ENCODE measurements around the gene ZBTB37.
A peak's percentile ranks its signal among the peaks of the same experiment; 100 is the strongest.
"Not testable (repeated sequence)": the region's sequence is repeated elsewhere in the genome, so short reads cannot be mapped to it uniquely, and the experiment has no call there.

The ZBTB37 gene, protein sequence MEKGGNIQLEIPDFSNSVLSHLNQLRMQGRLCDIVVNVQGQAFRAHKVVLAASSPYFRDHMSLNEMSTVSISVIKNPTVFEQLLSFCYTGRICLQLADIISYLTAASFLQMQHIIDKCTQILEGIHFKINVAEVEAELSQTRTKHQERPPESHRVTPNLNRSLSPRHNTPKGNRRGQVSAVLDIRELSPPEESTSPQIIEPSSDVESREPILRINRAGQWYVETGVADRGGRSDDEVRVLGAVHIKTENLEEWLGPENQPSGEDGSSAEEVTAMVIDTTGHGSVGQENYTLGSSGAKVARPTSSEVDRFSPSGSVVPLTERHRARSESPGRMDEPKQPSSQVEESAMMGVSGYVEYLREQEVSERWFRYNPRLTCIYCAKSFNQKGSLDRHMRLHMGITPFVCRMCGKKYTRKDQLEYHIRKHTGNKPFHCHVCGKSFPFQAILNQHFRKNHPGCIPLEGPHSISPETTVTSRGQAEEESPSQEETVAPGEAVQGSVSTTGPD

DNA sequence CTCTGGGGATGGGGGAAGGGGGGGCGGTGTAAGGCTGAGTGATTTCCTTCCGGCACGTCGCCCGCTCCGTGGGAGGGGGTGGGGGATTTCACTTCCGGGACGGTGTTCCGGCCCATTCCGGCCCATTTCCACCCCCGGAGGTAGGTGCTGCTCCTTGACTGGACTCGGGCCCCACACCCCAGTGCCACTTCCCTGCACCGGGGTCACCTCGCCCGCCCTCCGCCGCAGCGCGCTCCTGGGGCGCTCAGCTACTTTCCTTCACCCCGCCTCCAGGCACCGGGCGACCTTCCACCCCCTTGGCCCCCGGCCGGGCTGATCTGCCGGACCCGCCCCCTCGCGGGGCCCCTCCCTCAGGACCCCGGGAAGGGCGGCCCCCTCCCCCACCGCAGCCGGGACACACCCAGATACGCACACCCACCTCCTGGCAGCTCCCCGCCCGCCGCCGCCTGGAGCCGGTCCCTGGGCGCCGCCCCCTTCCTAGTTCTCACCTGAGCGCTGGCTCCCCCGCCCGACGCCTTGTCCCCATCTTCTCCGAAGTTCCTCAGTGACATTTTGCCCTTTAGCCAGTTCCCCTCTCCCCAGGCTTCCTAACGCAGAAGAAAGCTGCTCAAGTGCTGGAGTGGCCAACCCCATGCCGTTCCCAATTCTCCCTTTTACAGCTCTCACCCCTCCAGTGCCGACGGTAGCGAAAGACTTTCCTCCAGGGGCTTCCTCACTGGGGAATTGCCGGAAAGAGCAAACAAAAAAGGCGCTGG is at the start of gene ZBTB37:
TSS of gene ZBTB37 (plus strand) at position 115 of the 755 bp plus-strand sequence. CDS start 1,846 bp downstream, outside the sequence.
- DNase-seq, result peak; percentile 86

DNA sequence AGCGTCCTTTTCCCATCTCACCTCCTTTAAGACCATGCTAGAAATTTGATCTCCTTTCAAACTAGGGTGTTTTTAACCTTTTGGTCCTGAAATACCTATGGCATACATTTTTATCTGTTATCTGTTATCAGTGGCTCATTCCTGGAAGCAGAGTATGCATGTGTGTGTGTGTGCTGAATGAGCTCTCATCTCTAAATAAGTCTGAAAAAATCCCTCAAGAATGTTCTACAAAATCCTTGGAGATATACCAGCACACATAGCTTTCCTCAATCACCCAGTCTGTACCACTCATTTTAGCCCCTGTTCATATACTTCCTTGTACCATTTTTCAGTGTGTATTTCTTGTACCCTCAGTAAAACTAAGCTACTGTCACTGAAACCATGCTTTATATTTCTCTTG is 49.7 kb upstream of the ZBTB37 start:
- no peak for DNase-seq

DNA sequence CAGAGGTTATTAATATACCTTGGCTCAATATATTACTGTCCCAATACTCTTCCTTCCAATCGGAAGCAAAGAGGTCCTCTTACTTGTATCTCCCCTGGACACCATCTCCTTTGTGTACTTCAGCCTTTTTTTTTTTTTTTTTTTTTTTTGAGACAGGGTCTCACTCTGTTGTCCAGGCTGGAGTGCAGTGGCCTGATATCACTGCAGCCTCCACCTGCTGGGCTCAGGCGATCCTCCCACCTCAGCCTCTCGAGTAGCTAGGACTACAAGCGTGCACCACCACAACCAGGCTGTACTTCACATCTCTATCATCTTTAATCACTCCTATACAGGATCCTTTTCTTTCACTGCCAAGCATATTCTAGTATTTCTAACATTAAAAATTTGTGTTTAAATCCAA is 46.5 kb upstream of the ZBTB37 start:
- no peak for DNase-seq

DNA sequence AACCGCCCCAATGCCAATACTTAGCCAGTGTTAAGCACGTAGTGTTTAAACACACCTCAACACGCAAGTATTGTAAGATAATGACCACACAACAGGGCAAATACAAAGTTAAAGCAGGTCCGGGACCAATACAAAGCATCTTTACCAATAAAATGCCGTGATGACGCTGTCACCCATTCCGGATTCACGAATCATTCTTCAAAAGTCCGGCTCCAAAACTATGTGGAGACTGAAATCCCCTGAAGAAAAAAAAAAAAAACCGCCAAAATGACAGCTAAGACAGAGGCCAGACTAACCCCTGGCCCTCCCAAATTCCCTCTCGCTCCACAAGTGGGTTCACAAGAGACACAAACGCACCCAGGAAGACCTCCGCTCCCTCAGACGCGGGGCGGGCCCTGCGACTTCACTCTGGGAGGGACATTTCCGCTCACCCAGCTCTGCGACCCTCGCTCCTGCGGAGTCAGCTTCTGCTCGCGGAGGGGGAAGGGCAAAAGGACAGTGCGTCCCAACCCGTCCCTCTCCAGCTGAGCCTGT is 44.3 kb upstream of the ZBTB37 start:
- DNase-seq, result peak; percentile 72

DNA sequence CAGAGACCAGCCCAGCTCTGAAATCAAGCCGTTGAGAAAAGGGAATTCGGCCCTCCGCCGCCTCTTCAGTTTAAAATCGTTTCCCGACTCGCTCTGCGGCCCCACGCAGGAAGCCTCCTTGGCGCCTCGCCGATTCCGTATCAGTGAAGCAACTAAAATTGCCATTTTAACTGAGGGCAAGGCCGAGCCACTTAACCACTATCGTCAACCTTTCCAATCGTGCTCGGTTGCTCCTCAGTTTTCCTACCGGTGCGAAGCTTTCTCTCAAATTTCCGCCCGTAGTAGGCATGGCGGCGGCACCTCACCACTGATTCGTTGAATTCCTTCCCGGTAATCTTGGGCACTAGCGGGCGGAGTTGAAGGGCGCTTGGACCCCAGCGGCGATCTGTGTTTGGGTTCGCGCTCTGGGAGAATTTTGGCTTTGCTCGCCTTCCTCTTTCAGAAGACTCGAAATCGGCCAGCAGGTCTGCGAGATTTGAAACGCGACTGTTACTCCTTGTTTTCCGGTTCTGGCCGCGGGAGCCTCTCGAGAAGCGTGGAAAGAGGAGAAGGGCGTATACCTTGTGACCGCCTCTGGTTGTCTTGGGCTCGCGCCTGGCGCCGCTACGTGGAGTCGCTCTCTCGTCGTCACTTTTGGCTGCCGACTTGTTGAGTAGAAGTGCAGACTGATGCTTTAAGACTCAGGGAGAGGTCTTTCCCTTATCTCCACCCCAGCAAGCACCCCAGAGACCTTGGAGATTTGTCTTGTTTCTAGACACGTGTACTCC is 43.7 kb upstream of the ZBTB37 start, which contains the start of the genes CENPL and DARS2:
TSS of gene CENPL (minus strand) at position 569 of the 767 bp plus-strand sequence. CDS start 13,584 bp downstream, outside the sequence.
TSS of gene DARS2 (plus strand) at position 359 of the 767 bp plus-strand sequence. CDS start 557 bp downstream, outside the sequence.
- peak; percentile 98 for DNase-seq

DNA sequence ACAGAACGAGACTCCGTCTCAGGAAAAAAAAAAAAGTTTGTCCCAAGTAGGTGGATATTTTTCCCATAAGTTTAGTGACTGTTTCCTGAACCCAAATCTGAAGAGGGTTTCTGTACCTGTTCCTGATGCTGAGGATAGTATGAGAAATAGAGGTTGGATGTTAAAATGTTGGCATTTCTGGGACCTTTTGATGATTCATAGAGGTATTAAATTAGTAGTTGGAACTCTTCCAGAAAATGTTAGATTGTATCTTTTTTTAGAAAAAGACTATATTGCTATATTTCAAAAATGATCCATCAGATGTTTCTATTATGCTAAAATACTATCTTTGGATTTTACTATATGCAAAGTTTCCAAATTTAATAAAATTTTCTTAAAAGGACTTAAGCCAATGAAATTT is 40.6 kb upstream of the ZBTB37 start:
- no peak for DNase-seq

DNA sequence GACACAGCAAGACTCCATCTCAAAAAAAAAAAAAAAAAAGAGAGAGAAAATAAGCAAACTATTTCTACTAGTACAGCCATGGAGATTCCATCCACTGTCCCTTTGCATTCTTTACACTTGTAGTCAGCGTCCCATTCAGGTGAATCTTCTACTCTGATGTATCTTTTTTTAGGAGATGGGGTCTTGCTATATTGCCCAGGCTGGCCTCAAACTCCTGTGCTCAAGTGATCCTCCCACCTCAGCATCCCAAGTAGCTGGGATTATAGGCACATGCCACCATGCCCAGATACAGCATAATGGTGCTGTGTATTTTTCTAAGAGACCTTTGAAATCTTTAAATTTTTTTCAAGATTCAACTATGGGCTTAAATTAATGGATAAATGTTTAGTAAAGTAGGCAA is 35.4 kb upstream of the ZBTB37 start:
- DNase-seq, result no peak

DNA sequence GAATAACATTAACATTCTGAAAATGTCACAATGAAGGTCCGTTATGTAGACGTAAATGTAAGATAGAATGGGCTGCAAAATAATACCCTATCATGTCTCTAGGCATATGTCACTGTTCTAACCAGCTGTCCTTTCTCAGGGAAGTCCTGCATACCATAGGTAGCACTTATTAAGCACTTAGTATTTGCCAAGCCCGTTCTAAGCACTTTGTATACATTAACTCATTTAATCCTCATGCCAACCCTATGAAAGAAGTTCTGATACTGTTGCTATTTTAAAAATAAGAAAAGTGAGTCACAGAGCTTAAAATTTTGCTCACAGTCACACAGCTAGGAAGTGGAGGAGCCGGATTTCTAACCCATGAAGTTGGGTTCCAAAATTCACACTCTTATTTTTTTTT is 16.1 kb upstream of the ZBTB37 start:
- DNase-seq, result no peak

DNA sequence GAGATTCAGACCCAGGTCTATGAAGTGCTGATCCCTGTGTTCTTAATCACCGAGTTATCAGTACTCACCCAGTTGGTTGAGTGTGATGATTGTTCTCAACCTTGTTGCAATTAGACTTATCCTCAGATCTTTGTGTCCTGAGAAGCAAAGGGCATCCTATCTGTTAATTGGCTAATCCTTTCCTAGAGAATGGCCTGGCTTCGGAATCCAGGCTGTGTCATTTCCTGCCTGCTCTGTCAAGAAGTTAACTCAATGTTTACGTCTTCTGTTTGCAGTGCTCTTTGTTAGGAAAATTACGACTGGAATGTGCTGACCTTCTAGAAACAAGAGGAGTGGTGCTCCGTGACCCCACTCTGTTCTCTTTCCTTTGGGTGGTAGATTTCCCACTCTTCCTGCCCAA is 15.1 kb upstream of the ZBTB37 start:
- DNase-seq, result no peak

DNA sequence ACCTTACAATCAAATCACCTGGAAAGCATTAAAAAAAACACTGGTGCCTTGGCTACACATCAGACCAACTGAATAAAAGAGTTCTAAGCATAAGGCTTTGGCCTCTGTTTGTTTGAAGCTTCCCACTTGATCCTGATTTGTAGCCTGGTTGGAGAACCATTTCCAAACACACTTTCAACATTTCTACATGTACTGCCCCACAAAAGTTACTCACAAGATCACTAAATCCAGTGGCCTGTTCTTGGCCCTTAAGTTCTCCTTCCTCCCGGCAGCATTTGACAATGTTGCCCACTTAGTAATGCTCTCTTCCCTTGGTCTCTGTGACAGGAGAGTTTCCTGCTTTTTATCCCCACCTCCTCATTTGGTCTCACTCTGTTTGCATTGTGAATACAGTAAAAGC is 12.2 kb upstream of the ZBTB37 start:
- no peak for DNase-seq

DNA sequence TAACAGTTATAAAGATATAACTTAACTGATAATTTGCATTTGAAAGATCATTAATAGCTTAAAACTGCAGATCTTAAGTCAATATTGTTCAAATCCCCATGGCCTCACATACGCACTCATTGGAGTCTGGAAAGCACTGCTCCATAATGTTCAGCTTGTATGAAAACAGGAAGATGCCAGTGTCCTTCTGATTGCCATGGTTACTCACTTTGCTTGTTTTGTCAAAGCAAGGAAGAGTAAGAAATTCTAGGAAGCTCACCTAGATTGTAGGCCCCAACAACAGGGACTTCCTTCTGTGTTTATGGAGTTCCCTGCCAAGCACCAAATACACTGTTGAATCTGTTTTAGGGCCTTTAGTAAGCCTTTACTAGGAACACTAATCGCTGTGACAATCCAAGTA is 11.3 kb upstream of the ZBTB37 start:
- DNase-seq, result no peak

DNA sequence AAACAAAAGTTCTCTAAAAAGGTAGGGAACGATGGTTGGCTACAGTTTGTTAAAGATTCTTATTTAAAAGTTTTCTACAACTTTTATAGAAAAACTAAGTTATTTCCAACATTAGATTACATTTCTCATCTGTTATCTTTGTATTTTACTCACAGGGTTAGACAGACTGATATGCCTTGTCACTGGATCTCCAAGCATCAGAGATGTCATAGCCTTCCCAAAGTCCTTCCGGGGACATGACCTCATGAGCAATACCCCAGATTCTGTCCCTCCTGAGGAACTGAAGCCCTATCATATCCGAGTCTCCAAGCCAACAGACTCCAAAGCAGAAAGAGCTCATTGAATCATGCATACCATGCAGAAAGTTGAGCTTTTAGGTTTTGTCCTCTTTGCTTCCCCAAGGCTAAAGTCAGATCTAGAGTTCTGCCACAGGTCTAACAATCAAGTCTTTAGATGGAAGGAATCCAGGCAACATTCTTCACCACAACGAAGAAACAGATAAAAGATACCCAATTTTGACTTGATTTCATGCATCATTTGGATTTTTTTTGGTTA is 10.7 kb upstream of the ZBTB37 start:
- DNase-seq, result no peak

DNA sequence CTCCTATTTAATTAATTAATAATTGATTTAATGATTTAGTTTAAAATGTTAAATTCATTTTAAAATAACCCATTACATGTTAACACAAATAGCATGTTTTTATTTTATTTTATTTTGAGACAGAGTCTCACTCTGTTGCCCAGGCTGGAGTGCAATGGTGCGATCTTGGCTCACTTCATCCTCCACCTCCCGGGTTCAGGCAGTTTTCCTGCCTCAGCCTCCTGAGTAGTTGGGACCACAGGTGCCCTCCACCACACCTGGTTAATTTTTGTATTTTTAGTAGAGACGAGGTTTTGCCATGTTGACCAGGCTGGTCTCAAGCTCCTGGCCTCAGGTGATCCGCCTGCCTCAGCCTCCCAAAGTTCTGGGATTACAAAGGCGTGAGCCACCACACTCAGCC is 8.6 kb upstream of the ZBTB37 start:
- not testable (repeated sequence) for DNase-seq

DNA sequence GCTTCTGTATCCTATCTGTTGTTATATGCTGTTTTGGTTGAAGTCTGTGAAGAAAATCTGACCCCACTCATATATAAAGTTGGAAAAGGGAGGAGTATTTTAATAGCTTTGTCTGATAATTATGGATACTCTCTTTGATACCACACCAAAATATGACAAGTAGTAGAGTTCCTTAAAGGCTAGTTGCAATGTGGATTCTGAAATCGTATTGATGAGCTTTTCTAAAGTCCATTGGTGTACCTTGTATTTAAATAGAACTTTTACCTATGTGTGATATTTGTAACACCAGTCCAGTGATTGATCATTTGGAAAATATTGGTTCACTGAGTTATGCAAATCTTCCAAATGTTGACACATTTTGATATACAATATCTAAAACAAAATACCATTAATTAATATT is 8.1 kb upstream of the ZBTB37 start:
- DNase-seq, result no peak

DNA sequence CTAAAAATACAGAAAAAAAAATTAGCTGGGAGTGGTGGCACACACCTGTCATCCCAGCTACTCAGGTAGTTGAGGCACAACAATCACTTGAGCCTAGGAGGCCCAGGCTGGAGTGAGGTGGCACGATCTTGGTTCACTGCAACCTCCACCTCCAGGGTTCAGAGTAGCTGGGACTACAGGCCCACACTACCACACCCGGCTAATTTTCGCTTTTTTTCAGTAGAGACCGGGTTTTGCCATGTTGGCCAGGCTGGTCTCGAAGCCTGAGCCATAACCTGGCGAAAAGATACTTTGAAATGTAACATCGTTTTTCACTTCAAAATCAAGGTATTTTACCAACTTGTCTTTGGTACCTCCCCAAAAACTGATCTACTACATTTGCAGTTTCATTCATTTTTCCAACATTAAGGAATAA is 6.4 kb upstream of the ZBTB37 start:
- DNase-seq, result no peak

DNA sequence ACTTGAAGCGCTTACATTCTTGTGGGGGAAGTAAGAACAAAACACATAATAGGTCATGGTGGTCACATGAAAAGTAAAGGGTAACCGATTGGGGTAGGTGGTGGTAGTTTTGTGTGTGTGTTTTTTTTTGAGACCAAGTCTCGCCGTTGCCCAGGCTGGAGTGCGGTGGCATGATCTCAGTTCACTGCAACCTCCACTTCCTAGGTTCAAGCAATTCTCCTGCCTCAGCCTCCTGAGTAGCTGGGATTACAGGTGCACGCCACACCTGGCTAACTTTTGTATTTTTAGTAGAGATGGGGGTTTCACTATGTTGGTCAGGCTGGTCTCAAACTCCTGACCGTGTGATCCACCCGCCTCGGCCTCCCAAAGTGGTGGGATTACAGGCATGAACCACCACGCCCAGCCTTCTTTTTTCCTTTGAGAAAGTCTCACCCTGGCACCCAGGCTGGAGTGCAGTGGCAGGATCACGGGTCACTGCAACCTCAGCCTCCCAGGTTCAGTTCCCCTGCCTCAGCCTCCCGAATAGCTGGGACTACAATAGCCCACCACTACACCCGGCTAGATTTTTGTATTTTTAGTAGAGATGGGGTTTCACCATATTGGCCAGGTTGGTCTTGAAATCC is 5.9 kb upstream of the ZBTB37 start:
- not testable (repeated sequence) for DNase-seq

DNA sequence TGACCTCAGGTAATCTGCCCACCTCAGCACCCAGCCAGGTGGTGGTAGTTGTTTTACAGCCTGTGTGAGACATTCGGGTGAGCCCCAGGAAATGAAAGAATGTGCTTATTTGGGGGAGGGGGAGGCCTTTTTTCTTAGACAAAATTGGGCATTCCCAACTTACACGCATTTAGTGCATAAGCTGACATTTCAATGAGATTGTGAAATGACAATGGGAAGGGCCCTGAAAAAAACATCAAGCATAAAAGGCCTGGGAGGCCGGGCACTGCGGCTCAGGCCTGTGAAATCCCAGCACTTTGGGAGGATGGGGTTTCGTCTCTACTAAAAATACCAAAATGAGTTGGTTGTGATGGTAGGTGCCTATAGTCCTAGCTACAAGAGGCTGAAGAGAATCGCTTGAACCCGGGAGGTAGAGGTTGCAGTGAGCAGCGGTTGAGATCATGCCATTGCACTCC is 5.4 kb upstream of the ZBTB37 start:
- DNase-seq, result no peak

DNA sequence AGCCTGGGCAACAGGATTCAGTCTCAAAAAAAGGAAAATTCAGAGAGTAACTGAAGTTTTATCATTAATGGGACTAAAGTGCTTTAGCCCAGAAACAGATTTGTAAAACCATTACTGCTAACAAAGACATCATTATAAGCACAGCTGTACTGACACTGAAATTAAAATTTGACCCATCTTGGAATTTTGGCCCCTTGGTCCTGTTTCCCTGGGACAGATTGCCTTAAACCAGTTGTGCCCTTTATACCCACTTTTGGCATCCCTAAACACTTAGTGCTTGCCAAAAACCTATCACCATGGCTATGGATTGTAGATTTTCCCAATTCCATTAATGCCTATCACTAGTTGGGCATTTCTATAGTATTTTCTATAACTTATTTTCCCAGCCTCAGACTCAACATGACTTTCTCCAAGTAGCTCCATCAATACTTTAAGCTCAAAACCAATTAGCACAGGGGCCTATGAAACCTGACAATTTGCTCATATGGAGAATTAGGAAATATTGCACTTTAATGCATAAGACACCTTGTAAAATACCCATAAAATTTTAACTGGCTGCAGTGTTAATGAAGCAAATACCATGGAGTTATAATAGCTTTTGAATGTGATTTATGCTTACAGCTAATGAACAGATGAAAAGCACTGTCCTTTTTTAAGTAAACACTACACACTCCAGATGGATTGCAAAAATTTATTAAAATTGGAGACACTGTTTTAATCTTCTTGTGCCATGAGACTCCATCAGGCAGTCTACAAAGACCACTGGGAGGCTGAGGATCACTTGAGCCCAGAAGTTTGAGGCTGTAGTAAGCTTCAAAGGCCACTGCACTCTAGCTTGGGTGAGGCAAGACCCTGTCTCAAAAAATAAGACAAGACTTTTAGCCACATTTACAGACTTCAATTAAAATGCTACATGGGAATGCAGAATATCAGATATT is 4.7 kb upstream of the ZBTB37 start:
- DNase-seq, result no peak

DNA sequence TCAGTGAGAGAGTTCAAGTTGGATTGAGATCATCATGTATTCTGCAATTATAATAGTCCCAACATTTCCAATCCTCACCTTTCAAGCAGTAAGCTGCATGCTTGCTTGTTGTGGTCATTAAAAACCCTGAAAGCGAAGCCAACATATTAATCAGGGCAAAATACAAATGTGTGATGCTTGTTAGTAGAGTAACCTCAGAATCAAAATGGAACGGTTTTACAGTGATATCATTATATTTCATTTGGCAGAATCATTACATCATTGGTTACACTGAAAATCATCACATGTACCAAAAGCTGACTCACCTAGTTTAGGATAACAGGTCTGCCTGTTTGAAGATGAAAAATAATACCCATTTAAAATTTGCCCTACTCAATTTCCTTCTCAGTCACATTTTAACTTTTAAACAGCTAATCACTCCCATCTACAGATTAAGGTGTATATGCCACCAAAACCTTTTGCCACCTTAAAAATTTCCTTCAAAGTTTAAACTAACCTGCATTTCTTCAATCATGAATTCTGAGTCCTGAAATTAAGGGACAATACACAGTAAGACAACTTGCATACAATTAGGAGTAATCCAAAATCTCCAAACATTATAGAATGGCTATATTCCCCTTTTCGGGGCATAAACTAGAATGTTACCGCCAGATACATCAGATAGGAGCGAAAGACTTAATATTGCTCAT is 3.9 kb upstream of the ZBTB37 start:
- DNase-seq, result no peak

Measured in DMS79 (cell line).